Liver (tissue), 9 donors: ENCODE data around the gene EIF3D. TPM values are rescaled to one million over a fixed set of nuclear protein-coding genes. Genes with fewer than 3 reads are reported as not detected.

Experiments
- DNase-seq: peaks from one replicate; pipeline ENCODE4 v3.0.0-alpha.2; 2017; ENCODE audit warnings: low spot score
- H3K27ac ChIP-seq, 2 donors: one replicate each; pipeline ENCODE4 v1.7.0; 2013; ENCODE audit warnings: inconsistent platforms in 2 of 2, low read length in 2 of 2, control low read depth in 1 of 2, low read depth in 1 of 2, mild to moderate bottlenecking in 1 of 2
- H3K27me3 ChIP-seq, 4 donors: one replicate each; pipeline versions ENCODE4 v1.6.1 to v1.7.0; 2013; ENCODE audit warnings: low read length in 3 of 4, inconsistent platforms in 1 of 4, mild to moderate bottlenecking in 1 of 4, moderate library complexity in 1 of 4; ENCODE audit not compliant: control insufficient read depth in 4 of 4, insufficient read depth in 4 of 4
- H3K36me3 ChIP-seq, 4 donors: one replicate each; pipeline versions ENCODE4 v1.6.1 to v1.7.0; 2013; ENCODE audit warnings: low read length in 3 of 4, mild to moderate bottlenecking in 3 of 4, low read depth in 1 of 4, moderate library complexity in 1 of 4; ENCODE audit not compliant: control insufficient read depth in 4 of 4, insufficient read depth in 3 of 4
- H3K4me1 ChIP-seq, 4 donors: one replicate each; pipeline versions ENCODE4 v1.6.1 to v1.7.0; 2013; ENCODE audit warnings: low read length in 3 of 4, mild to moderate bottlenecking in 3 of 4, moderate library complexity in 1 of 4; ENCODE audit not compliant: control insufficient read depth in 4 of 4, insufficient read depth in 4 of 4
- H3K4me3 ChIP-seq, 3 donors: one replicate each; pipeline versions ENCODE4 v1.6.1 to v1.7.0; 2013; ENCODE audit warnings: low read length in 3 of 3, control low read depth in 1 of 3, low read depth in 1 of 3, mild to moderate bottlenecking in 1 of 3
- H3K9ac ChIP-seq, 2 donors: one replicate each; pipeline ENCODE4 v1.7.0; 2013; ENCODE audit warnings: low read length in 2 of 2, mild to moderate bottlenecking in 2 of 2, moderate library complexity in 2 of 2, control low read depth in 1 of 2, low read depth in 1 of 2
- H3K9me3 ChIP-seq, 4 donors: one replicate each; pipeline versions ENCODE4 v1.6.1 to v1.7.0; 2013; ENCODE audit warnings: low read length in 3 of 4; ENCODE audit not compliant: control insufficient read depth in 4 of 4
- ATF3 ChIP-seq: IDR thresholded peaks from 2 replicates; pipeline ENCODE4 v1.6.1; 2016; ENCODE audit warnings: antibody characterized with exemption
- CTCF ChIP-seq: fragments of 150-350 bp; IDR thresholded peaks from 2 replicates; pipeline ENCODE4 v1.5.1; 2017; ENCODE audit warnings: improper control_type of control experiment, low read depth, low read length; ENCODE audit not compliant: missing input control
- EGR1 ChIP-seq, 2 donors: IDR thresholded peaks; 2 replicates each; pipeline ENCODE4 v1.6.1; 2016 to 2018; ENCODE audit warnings: antibody characterized with exemption in 2 of 2, low read depth in 2 of 2
- FOXA1 ChIP-seq: IDR thresholded peaks from 2 replicates; pipeline ENCODE4 v1.6.1; 2016; ENCODE audit warnings: antibody characterized with exemption
- FOXA2 ChIP-seq: IDR thresholded peaks from 2 replicates; pipeline ENCODE4 v1.6.1; 2016; ENCODE audit warnings: antibody characterized with exemption
- GABPA ChIP-seq, 2 donors: IDR thresholded peaks in 1 of 2; conservative IDR thresholded peaks in 1 of 2; 2 replicates each; pipeline ENCODE4 v1.6.1; 2016; ENCODE audit warnings: antibody characterized with exemption in 2 of 2, mild to moderate bottlenecking in 1 of 2, moderate library complexity in 1 of 2
- HNF4A ChIP-seq, 2 donors: conservative IDR thresholded peaks; 2 replicates each; pipeline ENCODE4 v1.6.1; 2016; ENCODE audit warnings: antibody characterized with exemption in 2 of 2, mild to moderate bottlenecking in 2 of 2
- HNF4G ChIP-seq: IDR thresholded peaks from 2 replicates; pipeline ENCODE4 v1.6.1; 2016; ENCODE audit warnings: antibody characterized with exemption
- JUND ChIP-seq, 2 donors: IDR thresholded peaks; 2 replicates each; pipeline ENCODE4 v1.6.1; 2016; ENCODE audit warnings: antibody characterized with exemption in 2 of 2
- MAX ChIP-seq: IDR thresholded peaks from 2 replicates; pipeline ENCODE4 v1.6.1; 2016; ENCODE audit warnings: antibody characterized with exemption
- NR2F2 ChIP-seq: IDR thresholded peaks from 2 replicates; pipeline ENCODE4 v1.6.1; 2016; ENCODE audit warnings: antibody characterized with exemption
- RAD21 ChIP-seq, 2 donors: IDR thresholded peaks; 2 replicates each; pipeline ENCODE4 v1.6.1; 2016; ENCODE audit warnings: antibody characterized with exemption in 2 of 2, mild to moderate bottlenecking in 2 of 2
- REST ChIP-seq: IDR thresholded peaks from 2 replicates; pipeline ENCODE4 v1.6.1; 2016; ENCODE audit warnings: antibody characterized with exemption, mild to moderate bottlenecking
- RXRA ChIP-seq, 2 donors: IDR thresholded peaks; 2 replicates each; pipeline ENCODE4 v1.6.1; 2017 to 2018; ENCODE audit warnings: antibody characterized with exemption in 2 of 2, mild to moderate bottlenecking in 1 of 2
- SP1 ChIP-seq: IDR thresholded peaks from 2 replicates; pipeline ENCODE4 v1.6.1; 2018; ENCODE audit warnings: antibody characterized with exemption, mild to moderate bottlenecking
- TAF1 ChIP-seq: conservative IDR thresholded peaks from 2 replicates; pipeline ENCODE4 v1.6.1; 2016; ENCODE audit warnings: antibody characterized with exemption, mild to moderate bottlenecking
- YY1 ChIP-seq: IDR thresholded peaks from 2 replicates; pipeline ENCODE4 v1.6.1; 2016; ENCODE audit warnings: antibody characterized with exemption, mild to moderate bottlenecking
- ZBTB33 ChIP-seq: IDR thresholded peaks from 2 replicates; pipeline ENCODE4 v1.6.1; 2016; ENCODE audit warnings: antibody characterized with exemption
- WGBS: extraction: QIAGEN DNeasy Blood & Tissue Kit; methylation state at CpG from one replicate; pipeline ENCODE4 v1.1.7; 2013; 5-methylcytosine and 5-hydroxymethylcytosine counted together
- polyA plus RNA-seq, 2 donors: library from polyadenylated mRNA; stranded (reverse) in 1 of 2; unstranded in 1 of 2; fragments of 200-250 nt in 1 of 2; fragments of >200 nt in 1 of 2; fragmentation: Nextera tagmentation in 1 of 2; extraction: Ambion mirVana in 1 of 2; gene quantifications; one replicate each; pipeline versions ENCODE4 v1.2.1 to v1.2.3, GENCODE V29; 2013 to 2015
- total RNA-seq, 2 donors: library from RNA; depleted of rRNA; stranded (reverse); fragments of >200 nt; gene quantifications; one replicate each; pipeline ENCODE4 v1.2.3, GENCODE V29; 2014
- donor health status: healthy.
- donor health status: healthy.
- donor health status: healthy.
- donor health status: healthy.
- donor health status: healthy.

EIF3D gene
- total and polyA plus RNA-seq, 4 donors = 32.8 to 169 (median 80.3) TPM

GRCh38 chr22:36578619-36579018 is 49.7 kb upstream of the EIF3D start:
- Histone ChIP-seq H3K27ac (no peak overlapping the region), H3K4me1 (no peaks in the 10 kb centered on the region), H3K27me3 (peaks cover 0 to 6% (median 0%) of the 10 kb centered on the region in 4 donors), H3K36me3 (no peaks in the 10 kb centered on the region), H3K4me3 (no peak overlapping the region), H3K9ac (no peak overlapping the region), H3K9me3 (no peaks in the 10 kb centered on the region)
- no peak for DNase-seq
- WGBS = 77% methylated on average over 7 of the region's 7 CpGs
- TF ChIP-seq CTCF (no peak), HNF4A (conservative IDR thresholded peaks at IDR 0.05) (no peak), RAD21 (IDR thresholded peaks at IDR 0.05) (no peak), EGR1 (IDR thresholded peaks at IDR 0.05; ENCODE audit: low read depth in 2 of 2) (no peak)

- H3K36me3 ChIP-seq = no peaks in the 10 kb centered on the region
- TF ChIP-seq ATF3 = no peak
- TF ChIP-seq MAX = no peak
- no peak for TF ChIP-seq YY1
- TF ChIP-seq EGR1 (IDR thresholded peaks at IDR 0.05; ENCODE audit: low read depth in 2 of 2) = no peak
- TF ChIP-seq RXRA (IDR thresholded peaks at IDR 0.05) = no peak
- no peak for TF ChIP-seq NR2F2
- TF ChIP-seq CTCF = no peak
- no peak for TF ChIP-seq HNF4A (conservative IDR thresholded peaks at IDR 0.05)
- TF ChIP-seq FOXA2 = no peak
- no peak for TF ChIP-seq ZBTB33
- no peak for TF ChIP-seq HNF4G
- TF ChIP-seq SP1 = no peak
- TF ChIP-seq RAD21 (IDR thresholded peaks at IDR 0.05) = no peak
- no peak for TF ChIP-seq GABPA (IDR thresholded peaks at IDR 0.05 in 1 of 2, conservative IDR thresholded peaks at IDR 0.05 in 1 of 2)
- TF ChIP-seq JUND (IDR thresholded peaks at IDR 0.05) = no peak
- no peak for TF ChIP-seq FOXA1
- no peak for TF ChIP-seq REST
- TF ChIP-seq TAF1 = no peak
- WGBS = 86% methylated on average over 13 of the region's 13 CpGs
- DNase-seq = no peak
- H3K9me3 ChIP-seq = no peaks in the 10 kb centered on the region
- H3K27me3 ChIP-seq = peaks cover 0 to 6% (median 0%) of the 10 kb centered on the region in 4 donors
- H3K9ac ChIP-seq = no peak overlapping the region
- no peaks in the 10 kb centered on the region for H3K4me1 ChIP-seq
- H3K4me3 ChIP-seq = no peak overlapping the region
- H3K27ac ChIP-seq = no peak overlapping the region
Measured at GRCh38 chr22:36577019-36577418, 48.1 kb upstream of the EIF3D start.
